HepG2 (cell line): ENCODE measurements around the gene LYZ. TPM values are rescaled to one million over a fixed set of nuclear protein-coding genes. Genes with fewer than 3 reads are reported as not detected.

Source experiments
- AGO2 ChIP-seq: fragments of 200-400 bp; formaldehyde crosslinking; optimal IDR thresholded peaks from 2 replicates; pipeline ENCODE3; 2017; ENCODE audit warnings: mild to moderate bottlenecking, low read depth, low read length, moderate library complexity
- ATAD3A ChIP-seq: sonication (generic); formaldehyde crosslinking; IDR thresholded peaks from 2 replicates; pipeline ENCODE4 v1.4.0; 2020; ENCODE audit warnings: missing genetic modification reagents
- CBX5 ChIP-seq: sonication (generic); formaldehyde crosslinking; IDR thresholded peaks from 2 replicates; pipeline ENCODE4 v1.4.0; 2020; ENCODE audit warnings: missing genetic modification reagents, borderline replicate concordance
- CENPBD1 ChIP-seq: sonication (generic); formaldehyde crosslinking; IDR thresholded peaks from 2 replicates; pipeline ENCODE4 v1.8.0; 2022; ENCODE audit warnings: missing genetic modification reagents, low read depth, mild to moderate bottlenecking, borderline replicate concordance
- HDAC6 ChIP-seq: fragments of 200-600 bp; sonication (generic); IDR thresholded peaks from 2 replicates; pipeline ENCODE4 v1.7.0; 2017; ENCODE audit warnings: mild to moderate bottlenecking, antibody characterized with exemption, low read length, low read depth
- HMGXB3 ChIP-seq: sonication (generic); formaldehyde crosslinking; IDR thresholded peaks from 2 replicates; pipeline ENCODE4 v1.4.0; 2020; ENCODE audit warnings: missing genetic modification reagents, borderline replicate concordance
- HNF4G ChIP-seq, 2 experiments: sonication (generic) in 1 of 2; formaldehyde crosslinking in 1 of 2; IDR thresholded peaks; 2 replicates each; pipeline versions ENCODE4 v1.4.0 to v1.6.1; 2011 to 2020; ENCODE audit warnings: borderline replicate concordance in 2 of 2, low read depth in 2 of 2, mild to moderate bottlenecking in 2 of 2, low read length in 1 of 2, missing genetic modification reagents in 1 of 2, moderate library complexity in 1 of 2
- HOXA3 ChIP-seq: sonication (generic); formaldehyde crosslinking; IDR thresholded peaks from 2 replicates; pipeline ENCODE4 v1.5.0; 2020; ENCODE audit warnings: missing genetic modification reagents
- SNAPC5 ChIP-seq: sonication (generic); formaldehyde crosslinking; IDR thresholded peaks from 2 replicates; pipeline ENCODE4 v1.8.1; 2023; ENCODE audit warnings: mild to moderate bottlenecking, missing genetic modification reagents, borderline replicate concordance
- SOX5 ChIP-seq: IDR thresholded peaks from 2 replicates; pipeline ENCODE4 v1.6.1; 2016; ENCODE audit warnings: borderline replicate concordance
- WIZ ChIP-seq: sonication (generic); formaldehyde crosslinking; IDR thresholded peaks from 2 replicates; pipeline ENCODE4 v1.5.1; 2020; ENCODE audit warnings: mild to moderate bottlenecking, missing genetic modification reagents
- ZBTB10 ChIP-seq: sonication (generic); formaldehyde crosslinking; IDR thresholded peaks from 2 replicates; pipeline ENCODE4 v1.4.0; 2020; ENCODE audit warnings: missing genetic modification reagents, borderline replicate concordance
- ZFP62 ChIP-seq: sonication (generic); formaldehyde crosslinking; IDR thresholded peaks from 2 replicates; pipeline ENCODE4 v1.4.0; 2020; ENCODE audit warnings: missing genetic modification reagents
- ZFY ChIP-seq: sonication (generic); formaldehyde crosslinking; IDR thresholded peaks from 2 replicates; pipeline ENCODE4 v1.4.0; 2020; ENCODE audit warnings: missing genetic modification reagents
- ZNF17 ChIP-seq: sonication (generic); formaldehyde crosslinking; IDR thresholded peaks from 2 replicates; pipeline ENCODE4 v1.5.0; 2020; ENCODE audit warnings: mild to moderate bottlenecking, missing genetic modification reagents
- ZNF276 ChIP-seq: sonication (generic); formaldehyde crosslinking; IDR thresholded peaks from 2 replicates; pipeline ENCODE4 v1.4.0; 2020; ENCODE audit warnings: mild to moderate bottlenecking, low read depth, missing genetic modification reagents
- polyA plus RNA-seq, 8 experiments: library from polyadenylated mRNA; depleted of rRNA in 3 of 8; stranded (reverse) in 7 of 8; unstranded in 1 of 8; fragments of >200 nt; fragmentation: Illumina TruSeq in 4 of 8; extraction: Trizol in 4 of 8; gene quantifications; 2 replicates each; pipeline versions ENCODE4 v1.2.1 to v1.2.3, GENCODE V29; 2011 to 2016; ENCODE audit warnings: low read depth in 4 of 8, missing spikeins in 1 of 8, mixed read lengths in 1 of 8; ENCODE audit not compliant: insufficient read depth in 1 of 8
- total RNA-seq, 5 experiments: library from RNA; depleted of rRNA; stranded (reverse); fragments of >200 nt; fragmentation: Illumina TruSeq; extraction: Trizol; gene quantifications; 2 replicates each; pipeline ENCODE4 v1.2.3, GENCODE V29; 2016; ENCODE audit warnings: low read depth in 1 of 5

The LYZ gene
- total and polyA plus RNA-seq, 2 of the 13 experiments (the other 11 are each of a cell fraction or from before 2014, with no cell fraction given) = 1,788 to 2,054 TPM

GRCh38 chr12:69329669-69330428, 18.3 kb upstream of the LYZ start (continued):
- TF ChIP-seq HMGXB3 (CRISPR knock-in tag) (no peak), ZNF17 (CRISPR knock-in tag) (no peak), ZNF276 (CRISPR knock-in tag) (no peak), CENPBD1 (no peak), HDAC6 (no peak), ZBTB10 (CRISPR knock-in tag) (no peak), SOX5 (CRISPR knock-in tag) (peak; percentile 15; the same call in 1 of the 2 replicates), AGO2 (no peak), SNAPC5 (no peak), HOXA3 (no peak), ZFP62 (CRISPR knock-in tag) (no peak), WIZ (no peak), HNF4G (IDR thresholded peaks at IDR 0.05; ENCODE audit: borderline replicate concordance, low read depth, low read length) (no peak), HNF4G (CRISPR knock-in tag; IDR thresholded peaks at IDR 0.05; ENCODE audit: borderline replicate concordance, low read depth) (no peak), CBX5 (CRISPR knock-in tag) (no peak), ATAD3A (no peak), ZFY (CRISPR knock-in tag) (no peak; the same call in 1 of the 2 replicates)
